GM12873 (cell line): Measurements from ENCODE around the gene BORCS6.

Experiments used
- CTCF ChIP-seq: IDR thresholded peaks from 2 replicates; pipeline ENCODE4 v1.5.1; 2012; ENCODE audit warnings: low read depth, mild to moderate bottlenecking, moderate library complexity, low read length, control low read depth; ENCODE audit not compliant: insufficient read depth; ENCODE audit errors: missing control alignments

Gene BORCS6

GRCh38 chr17:8173871-8174322 is 16.1 kb downstream of the BORCS6 start:
- TF ChIP-seq CTCF, result no peak

GRCh38 chr17:8173056-8173870 is 16.7 kb downstream of the BORCS6 start:
- no peak for TF ChIP-seq CTCF

GRCh38 chr17:8167526-8167925 is 22.5 kb downstream of the BORCS6 start:
- TF ChIP-seq CTCF, result no peak

- no peak for TF ChIP-seq CTCF
Measured at GRCh38 chr17:8166731-8167130, 23.2 kb downstream of the BORCS6 start.

GRCh38 chr17:8164815-8165131 is 25.2 kb downstream of the BORCS6 start:
- TF ChIP-seq CTCF, result no peak

GRCh38 chr17:8163978-8164814 is 25.8 kb downstream of the BORCS6 start:
- no peak for TF ChIP-seq CTCF
